GM12878 (cell line): Measurements from ENCODE around the gene EMID1. TPM values are rescaled to one million over a fixed set of nuclear protein-coding genes. Genes with fewer than 3 reads are reported as not detected.

Experiments
- ATAC-seq: fragments of 200-7000 bp; cut with Tn5 transposase; 3 replicates; pipeline ENCODE4 v1.9.1; 2020; ENCODE audit warnings: mild to moderate bottlenecking, moderate library complexity
- BruUV-seq: library from RNA; stranded (reverse); fragments of 400-500 nt; replicated peaks from 2 replicates; lab custom pipeline; 2021; lab: Mats Ljungman, UMichigan
- CTCF ChIA-PET: fragments of 300-600 bp; sonication (Branson Sonifier 250); formaldehyde crosslinking; extraction: SDS; loops from one replicate; lab custom pipeline; 2021; ENCODE audit warnings: inconsistent platforms; lab: Yijun Ruan, JAX
- POLR2A ChIA-PET: fragments of 350-600 bp; formaldehyde crosslinking; extraction: SDS; loops from one replicate; lab custom pipeline; 2021; ENCODE audit warnings: inconsistent platforms; lab: Charles Lee
- RAD21 ChIA-PET: fragments of 300-600 bp; sonication (Branson Sonifier 250); formaldehyde crosslinking; loops from one replicate; lab custom pipeline; 2023; ENCODE audit warnings: antibody characterized with exemption; ENCODE audit not compliant: unreplicated experiment; lab: Charles Lee
- SMC1A ChIA-PET: fragments of 300-600 bp; sonication (Branson Sonifier 250); formaldehyde crosslinking; loops from one replicate; lab custom pipeline; 2023; ENCODE audit not compliant: unreplicated experiment, uncharacterized antibody; lab: Charles Lee
- DNase-seq: peaks from one replicate; pipeline ENCODE4 v3.0.0-alpha.2; 2011; ENCODE audit warnings: low read depth, low spot score
- FAIRE-seq: peaks from 3 replicates; lab custom pipeline; 2011; peaks lifted over from hg19 to GRCh38; lab: Jason Lieb, UNC
- H2AFZ ChIP-seq: 2 replicates; pipeline ENCODE4 v1.6.0; 2011; ENCODE audit warnings: low read depth, low read length, control low read depth; ENCODE audit not compliant: control insufficient read depth
- H3K27ac ChIP-seq: 2 replicates; pipeline ENCODE4 v1.5.1; 2011; ENCODE audit warnings: control low read depth; ENCODE audit not compliant: control insufficient read depth, insufficient read depth
- H3K27me3 ChIP-seq, 2 experiments: replicated peaks in 1 of 2; 2 replicates each; pipeline versions ENCODE4 v1.6.0 to v1.6.1; 2011; ENCODE audit warnings: low read length in 1 of 2; ENCODE audit not compliant: control insufficient read depth in 2 of 2, insufficient read depth in 2 of 2
- H3K36me3 ChIP-seq, 2 experiments: 2 replicates each; pipeline ENCODE4 v1.5.1; 2011; ENCODE audit warnings: low read length in 1 of 2; ENCODE audit not compliant: control insufficient read depth in 2 of 2, insufficient read depth in 2 of 2
- H3K4me1 ChIP-seq: 2 replicates; pipeline ENCODE4 v1.6.1; 2011; ENCODE audit warnings: mild to moderate bottlenecking, low read length, moderate library complexity, mixed read lengths; ENCODE audit not compliant: control insufficient read depth, insufficient read depth
- H3K4me2 ChIP-seq: 2 replicates; pipeline ENCODE4 v1.6.0; 2011; ENCODE audit warnings: control low read depth; ENCODE audit not compliant: control insufficient read depth, insufficient read depth
- H3K4me3 ChIP-seq: fragments of 200-600 bp; sonication (generic); 2 replicates; pipeline ENCODE4 v1.5.1; 2016
- H3K79me2 ChIP-seq: 2 replicates; pipeline ENCODE4 v1.6.0; 2011; ENCODE audit warnings: low read length; ENCODE audit not compliant: control insufficient read depth, insufficient read depth
- H3K9ac ChIP-seq: 2 replicates; pipeline ENCODE4 v1.8.0; 2011; ENCODE audit warnings: low read length, control low read depth, mixed read lengths; ENCODE audit not compliant: control insufficient read depth, insufficient read depth
- H3K9me3 ChIP-seq: replicated peaks from 3 replicates; pipeline ENCODE4 v1.5.1; 2011; ENCODE audit warnings: mild to moderate bottlenecking, low read length; ENCODE audit not compliant: control insufficient read depth, insufficient read depth
- H4K20me1 ChIP-seq: 2 replicates; pipeline ENCODE4 v1.6.0; 2011; ENCODE audit not compliant: control insufficient read depth, insufficient read depth
- CEBPZ ChIP-seq: fragments of 150-350 bp; IDR thresholded peaks from 2 replicates; pipeline ENCODE4 v1.6.1; 2016; ENCODE audit warnings: low read depth, low read length
- EZH2 ChIP-seq: IDR thresholded peaks from 2 replicates; pipeline ENCODE4 v1.6.1; 2012; ENCODE audit warnings: low read depth, mild to moderate bottlenecking, control low read depth, inconsistent platforms, low read length, borderline replicate concordance; ENCODE audit not compliant: control insufficient read depth
- HDAC6 ChIP-seq: fragments of 200-600 bp; sonication (generic); IDR thresholded peaks from one replicate; pipeline ENCODE4 v1.8.0; 2017; ENCODE audit warnings: antibody characterized with exemption; ENCODE audit not compliant: unreplicated experiment
- IKZF1 ChIP-seq: fragments of 450-650 bp; conservative IDR thresholded peaks from 2 replicates; pipeline ENCODE4 v1.6.1; 2017; ENCODE audit warnings: antibody characterized with exemption, mild to moderate bottlenecking
- KLF5 ChIP-seq: fragments of 450-650 bp; IDR thresholded peaks from 2 replicates; pipeline ENCODE4 v1.6.1; 2014; ENCODE audit warnings: mild to moderate bottlenecking; ENCODE audit not compliant: partially characterized antibody
- LARP7 ChIP-seq: fragments of 450-650 bp; IDR thresholded peaks from 2 replicates; pipeline ENCODE4 v1.6.1; 2017; ENCODE audit warnings: mild to moderate bottlenecking
- NFIC ChIP-seq: IDR thresholded peaks from 2 replicates; pipeline ENCODE4 v1.6.1; 2012; ENCODE audit warnings: low read depth, mild to moderate bottlenecking, inconsistent platforms, low read length, moderate library complexity
- NR2C2 ChIP-seq: IDR thresholded peaks from 2 replicates; pipeline ENCODE4 v1.6.1; 2011; ENCODE audit warnings: borderline replicate concordance, low read depth; ENCODE audit not compliant: control insufficient read depth, insufficient read length
- NR2F1 ChIP-seq: fragments of 450-650 bp; conservative IDR thresholded peaks from 2 replicates; pipeline ENCODE4 v1.6.1; 2017; ENCODE audit warnings: mild to moderate bottlenecking
- PAX5 ChIP-seq: IDR thresholded peaks from 2 replicates; pipeline ENCODE4 v1.6.1; 2011; ENCODE audit warnings: low read depth, low read length, borderline replicate concordance
- POLR2AphosphoS2 ChIP-seq: IDR thresholded peaks from 2 replicates; pipeline ENCODE4 v1.6.1; 2011; ENCODE audit warnings: low read depth, mild to moderate bottlenecking, low read length, improper control_type of control experiment, moderate library complexity
- RBBP5 ChIP-seq: fragments of 200-600 bp; sonication (generic); conservative IDR thresholded peaks from 2 replicates; pipeline ENCODE4 v1.6.1; 2016
- RUNX3 ChIP-seq: IDR thresholded peaks from 2 replicates; pipeline ENCODE4 v1.6.1; 2012; ENCODE audit warnings: low read length, inconsistent platforms
- TCF3 ChIP-seq: IDR thresholded peaks from 2 replicates; pipeline ENCODE4 v1.6.1; 2012; ENCODE audit warnings: low read depth, mild to moderate bottlenecking, low read length, borderline replicate concordance; ENCODE audit not compliant: insufficient read depth
- WRNIP1 ChIP-seq: IDR thresholded peaks from 2 replicates; pipeline ENCODE4 v1.6.1; 2011; ENCODE audit warnings: low read depth, low read length, improper control_type of control experiment, borderline replicate concordance
- ZBED1 ChIP-seq: IDR thresholded peaks from 2 replicates; pipeline ENCODE4 v1.6.1; 2016; ENCODE audit warnings: borderline replicate concordance
- whole genome bisulfite sequencing: methylation state at CpG from one replicate; pipeline ENCODE4 v1.1.6; 2016; ENCODE audit warnings: low lambda C conversion rate; ENCODE audit not compliant: insufficient replicate concordance, insufficient coverage; ENCODE audit errors: missing lambda C conversion rate; 5-methylcytosine and 5-hydroxymethylcytosine counted together
- in situ Hi-C: fragments of 300-500 bp; cut with MboI; formaldehyde crosslinking; loops from 9 replicates; pipeline ENCODE4 v1.14.3; 2018; ENCODE audit warnings: mixed read lengths
- intact Hi-C: fragments of 100-400 bp; cut with micrococcal nuclease; formaldehyde crosslinking; loops from one replicate; pipeline ENCODE4 v1.14.2; 2022; ENCODE audit not compliant: unreplicated experiment
- polyA plus RNA-seq, 11 experiments: library from polyadenylated mRNA; depleted of rRNA in 4 of 11; unstranded in 6 of 11; stranded (reverse) in 5 of 11; fragments of >200 nt; fragmentation: Nextera tagmentation in 4 of 11; fragmentation: Illumina TruSeq in 1 of 11; extraction: Ambion mirVana in 4 of 11; extraction: Trizol in 1 of 11; gene quantifications; 1 replicate in 1 of 11; 2 replicates in 10 of 11; pipeline versions ENCODE4 v1.2.1 to v1.2.3, GENCODE V29; 2011 to 2016; ENCODE audit warnings: inconsistent platforms in 2 of 11, missing spikeins in 2 of 11, low read depth in 1 of 11
- total RNA-seq, 4 experiments: library from RNA; depleted of rRNA in 3 of 4; stranded (reverse); fragments of >200 nt in 3 of 4; fragmentation: Illumina TruSeq in 1 of 4; extraction: Trizol in 1 of 4; gene quantifications; 2 replicates each; pipeline versions ENCODE4 v1.2.1 to v1.2.3, GENCODE V29; 2013 to 2021
- TF ChIP-seq, protein P1 (sequence below): IDR thresholded peaks from 2 replicates; pipeline ENCODE4 v1.6.1; 2012; ENCODE audit warnings: mild to moderate bottlenecking, low read depth, low read length

Gene EMID1
- total and polyA plus RNA-seq, 10 of the 15 experiments (the other 5 are each of a cell fraction or from before 2014, with no cell fraction given): 1.2 to 60.3 (median 12.0) TPM

DNA sequence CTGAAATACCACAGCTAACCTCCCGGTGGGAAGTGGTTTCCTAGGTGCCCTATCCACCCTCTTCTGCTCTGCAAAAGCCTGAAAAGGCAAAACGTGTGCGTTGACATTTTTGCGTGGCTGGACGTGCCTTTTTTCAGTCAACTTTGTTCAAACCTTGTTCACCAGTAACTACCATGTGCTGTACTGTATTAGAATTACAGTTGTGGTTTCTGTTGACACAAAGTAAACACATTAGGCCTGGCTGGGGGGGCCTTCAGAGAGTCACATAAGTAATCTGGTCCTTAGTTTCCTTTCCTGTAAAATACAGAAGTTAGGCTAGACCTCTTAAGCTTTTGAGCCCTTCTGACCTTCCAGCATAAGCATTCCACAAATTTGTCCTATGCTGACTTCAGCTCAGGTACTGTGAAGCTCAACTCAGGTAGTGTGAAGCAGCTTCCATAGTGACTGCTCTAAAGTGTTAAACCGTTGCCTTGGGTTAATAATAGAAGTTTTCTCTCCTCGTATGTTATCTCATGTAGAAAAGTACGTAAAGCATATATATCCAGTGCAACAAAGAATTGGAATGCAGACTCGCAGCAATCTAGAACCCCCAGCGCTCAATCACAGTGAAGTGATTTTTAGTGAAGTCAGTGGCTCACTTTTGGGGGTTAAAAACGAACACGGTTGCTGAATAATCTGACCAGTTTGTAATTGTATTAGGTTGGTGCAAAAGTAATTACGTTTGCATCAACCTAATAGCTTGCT is 64.2 kb downstream of the EMID1 start:
- no peak overlapping the region for H2AFZ ChIP-seq
- peak overlapping the region; percentile 60 for H3K4me2 ChIP-seq
- no TSS peak for BruUV-seq
- no peaks in the 10 kb centered on the region for H3K9me3 ChIP-seq
- H3K36me3 ChIP-seq: peaks cover 8 to 41% of the 10 kb centered on the region in 2 experiments
- ATAC-seq: no peak
- in situ Hi-C loops: no loop called here
- no peak for DNase-seq
- peak overlapping the region; percentile 96 for H3K4me3 ChIP-seq
- peaks cover 93% of the 10 kb centered on the region for H3K79me2 ChIP-seq
- H3K27ac ChIP-seq: 0 out of 2 replicates have a peak overlapping the region, but pooled peaks have one; percentile 15
- H3K27me3 ChIP-seq: no peaks in the 10 kb centered on the region
- no peak for FAIRE-seq
- TF ChIP-seq NR2C2 (no peak), NFIC (no peak), KLF5 (no peak), LARP7 (no peak), RUNX3 (peak; percentile 43), EZH2 (no peak), PAX5 (no peak), WRNIP1 (0 out of 2 replicates have a peak, but pooled peaks have one; percentile 2), NR2F1 (no peak), CEBPZ (no peak), ZBED1 (no peak), TCF3 (no peak), HDAC6 (no peak), IKZF1 (0 out of 2 replicates have a peak, but pooled peaks have one; percentile 7), RBBP5 (no peak), POLR2AphosphoS2 (no peak)
- TF ChIP-seq, protein P1, sequence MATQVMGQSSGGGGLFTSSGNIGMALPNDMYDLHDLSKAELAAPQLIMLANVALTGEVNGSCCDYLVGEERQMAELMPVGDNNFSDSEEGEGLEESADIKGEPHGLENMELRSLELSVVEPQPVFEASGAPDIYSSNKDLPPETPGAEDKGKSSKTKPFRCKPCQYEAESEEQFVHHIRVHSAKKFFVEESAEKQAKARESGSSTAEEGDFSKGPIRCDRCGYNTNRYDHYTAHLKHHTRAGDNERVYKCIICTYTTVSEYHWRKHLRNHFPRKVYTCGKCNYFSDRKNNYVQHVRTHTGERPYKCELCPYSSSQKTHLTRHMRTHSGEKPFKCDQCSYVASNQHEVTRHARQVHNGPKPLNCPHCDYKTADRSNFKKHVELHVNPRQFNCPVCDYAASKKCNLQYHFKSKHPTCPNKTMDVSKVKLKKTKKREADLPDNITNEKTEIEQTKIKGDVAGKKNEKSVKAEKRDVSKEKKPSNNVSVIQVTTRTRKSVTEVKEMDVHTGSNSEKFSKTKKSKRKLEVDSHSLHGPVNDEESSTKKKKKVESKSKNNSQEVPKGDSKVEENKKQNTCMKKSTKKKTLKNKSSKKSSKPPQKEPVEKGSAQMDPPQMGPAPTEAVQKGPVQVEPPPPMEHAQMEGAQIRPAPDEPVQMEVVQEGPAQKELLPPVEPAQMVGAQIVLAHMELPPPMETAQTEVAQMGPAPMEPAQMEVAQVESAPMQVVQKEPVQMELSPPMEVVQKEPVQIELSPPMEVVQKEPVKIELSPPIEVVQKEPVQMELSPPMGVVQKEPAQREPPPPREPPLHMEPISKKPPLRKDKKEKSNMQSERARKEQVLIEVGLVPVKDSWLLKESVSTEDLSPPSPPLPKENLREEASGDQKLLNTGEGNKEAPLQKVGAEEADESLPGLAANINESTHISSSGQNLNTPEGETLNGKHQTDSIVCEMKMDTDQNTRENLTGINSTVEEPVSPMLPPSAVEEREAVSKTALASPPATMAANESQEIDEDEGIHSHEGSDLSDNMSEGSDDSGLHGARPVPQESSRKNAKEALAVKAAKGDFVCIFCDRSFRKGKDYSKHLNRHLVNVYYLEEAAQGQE: no peak
- peaks cover 22% of the 10 kb centered on the region for H4K20me1 ChIP-seq
- peaks cover 3% of the 10 kb centered on the region; the same call in 1 of the 2 replicates for H3K4me1 ChIP-seq
- WGBS: 7% methylated on average over 13 of the region's 13 CpGs
- RAD21 ChIA-PET: no interaction called here
- CTCF ChIA-PET: interaction anchor here (0.6 to 2.5 kb wide), 2 partner anchors 10 to 1681 kb away, joined by 3 to 6 read pairs; no protein-coding TSS in a partner anchor
- POLR2A ChIA-PET: interaction anchor here (0.5 to 1.2 kb wide), 4 partner anchors 17 to 309 kb away, joined by 3 to 5 read pairs (median 3); no protein-coding TSS in a partner anchor
- peak overlapping the region; percentile 99 for H3K9ac ChIP-seq
- SMC1A ChIA-PET: interaction anchor here (1.1 to 1.7 kb wide), 4 partner anchors 9 to 66 kb away, joined by 3 to 8 read pairs (median 4); no protein-coding TSS in a partner anchor
- intact Hi-C loops: no loop called here
